ENCODE results near the gene NUDT16L1.
"Not testable (repeated sequence)": the region's sequence is repeated elsewhere in the genome, so short reads cannot be mapped to it uniquely, and the experiment has no call there.

NUDT16L1 gene

DNA sequence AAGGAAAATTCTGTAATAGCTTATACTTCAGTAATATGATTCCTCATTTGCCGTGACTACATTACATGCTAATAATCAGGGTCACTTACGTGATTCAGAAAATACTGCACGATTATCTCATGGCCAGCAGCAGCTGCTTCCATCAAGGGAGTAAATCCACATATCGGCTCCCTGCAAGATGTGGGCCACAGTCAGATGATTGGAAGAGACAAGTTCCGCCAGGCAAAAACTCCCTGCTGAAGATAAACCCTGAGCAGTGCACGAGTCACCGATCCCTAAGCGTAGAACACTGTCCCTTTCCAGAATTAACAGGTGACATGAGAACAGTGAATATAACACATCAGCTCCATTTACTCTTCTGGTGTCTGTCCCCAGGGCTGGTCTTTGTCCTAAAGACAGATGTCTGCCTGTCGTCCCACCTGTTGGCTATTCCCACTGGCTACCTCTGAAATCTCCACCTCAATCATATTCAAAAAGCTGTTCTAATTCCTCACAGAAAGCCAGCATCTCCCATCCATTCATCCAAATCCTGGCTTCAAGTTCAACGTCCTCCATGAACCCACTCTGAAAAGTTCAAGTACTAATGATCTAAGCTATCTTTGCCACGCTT, 31.4 kb downstream of the NUDT16L1 start:
- DNase-seq, result no peak

DNA sequence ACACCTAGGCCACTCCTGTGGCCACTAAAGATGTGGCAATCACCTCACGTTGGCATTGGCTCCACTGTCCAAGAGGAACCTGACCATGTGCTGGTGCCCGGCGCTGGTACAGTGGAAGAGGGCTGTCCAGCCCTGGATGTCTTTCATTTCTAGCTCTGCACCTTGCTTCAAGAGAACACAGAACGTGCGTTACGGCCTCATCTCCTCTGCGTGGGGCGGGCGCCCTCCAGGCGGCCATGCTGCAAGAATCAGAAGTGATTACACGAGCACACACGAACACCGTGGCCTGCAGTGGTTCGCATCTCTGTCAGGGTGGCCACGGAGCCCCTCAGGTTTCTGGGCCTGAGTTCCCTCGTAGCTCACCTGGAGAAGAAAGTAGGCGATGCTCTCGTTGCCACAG, 33.3 kb downstream of the NUDT16L1 start:
- DNase-seq, result no peak

DNA sequence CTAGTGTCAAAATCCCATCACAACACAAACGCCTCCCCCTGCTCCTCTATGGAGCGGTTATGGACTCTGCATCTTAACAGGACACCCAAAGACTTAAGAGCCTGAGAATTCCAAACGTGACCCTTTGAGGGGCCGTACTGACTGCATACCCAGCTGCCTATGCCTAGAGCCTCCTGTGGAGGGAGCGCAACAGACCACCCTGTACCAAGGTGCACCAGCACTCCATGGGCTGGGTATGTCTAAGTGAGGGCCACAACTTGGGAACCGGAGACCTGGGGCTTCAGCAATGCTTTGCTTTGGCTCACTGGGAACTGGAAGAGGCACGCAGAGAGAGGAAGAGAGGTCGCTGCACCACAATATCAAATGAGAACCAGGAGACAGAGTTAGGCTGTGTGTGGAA, 35.3 kb downstream of the NUDT16L1 start:
- DNase-seq, result no peak

DNA sequence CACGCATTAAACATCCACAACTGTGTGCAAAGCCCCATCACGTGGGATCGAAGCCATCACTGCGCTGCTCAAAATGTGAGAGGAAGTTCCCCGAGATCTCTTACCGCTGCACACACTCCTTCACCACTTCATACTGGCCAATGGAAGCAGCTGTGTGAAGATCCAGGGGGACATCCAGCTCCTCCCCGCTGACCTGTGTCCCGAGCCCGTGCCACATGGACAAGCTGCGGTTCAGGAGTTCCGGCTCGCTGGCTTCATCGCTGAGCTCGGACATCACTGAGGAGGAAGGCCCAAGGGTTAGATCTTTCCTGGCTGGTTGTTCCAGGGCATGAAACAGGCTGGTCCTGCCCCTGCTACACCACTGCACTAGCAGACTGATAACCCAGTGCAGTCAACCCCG, 36.5 kb downstream of the NUDT16L1 start:
- no peak for DNase-seq

DNA sequence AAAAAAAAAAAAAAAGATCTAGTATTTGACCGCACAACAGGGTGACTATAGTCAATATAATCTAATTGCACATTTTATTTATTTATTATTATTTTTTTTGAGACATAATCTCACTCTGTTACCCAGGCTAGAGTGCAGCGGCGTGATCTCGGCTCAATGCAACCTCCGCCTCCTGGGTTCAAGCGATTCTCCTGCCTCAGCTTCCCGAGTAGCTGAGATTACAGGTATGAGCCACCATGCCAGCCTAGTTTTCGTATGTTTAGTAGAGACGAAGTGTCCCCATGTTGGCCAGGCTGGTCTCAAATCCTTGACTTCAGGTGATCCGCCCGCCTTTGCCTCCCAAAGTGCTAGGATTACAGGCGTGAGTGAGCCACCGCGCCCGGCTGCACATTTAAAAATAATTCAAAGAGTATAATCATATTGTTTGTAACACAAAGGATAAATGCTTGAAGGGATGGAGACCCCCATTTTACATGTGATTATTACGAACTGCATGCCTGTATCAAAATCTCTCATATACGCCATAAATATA, 39.9 kb downstream of the NUDT16L1 start:
- no peak for DNase-seq

DNA sequence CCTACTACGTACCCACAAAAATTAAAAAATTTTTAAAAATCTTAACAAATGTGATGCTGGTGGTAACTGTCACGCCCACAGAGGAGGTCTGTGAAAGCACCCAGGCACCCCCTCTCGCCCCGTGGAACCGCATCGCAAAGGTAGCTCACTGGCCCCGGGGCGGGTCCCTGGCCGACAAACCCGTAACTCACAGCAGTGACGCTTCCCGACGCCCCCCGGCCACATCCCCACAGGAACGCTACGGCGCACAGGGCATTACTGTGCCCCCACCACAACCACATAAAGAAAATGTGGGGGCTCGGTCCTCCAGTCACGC, 40.3 kb downstream of the NUDT16L1 start:
- no peak for DNase-seq

DNA sequence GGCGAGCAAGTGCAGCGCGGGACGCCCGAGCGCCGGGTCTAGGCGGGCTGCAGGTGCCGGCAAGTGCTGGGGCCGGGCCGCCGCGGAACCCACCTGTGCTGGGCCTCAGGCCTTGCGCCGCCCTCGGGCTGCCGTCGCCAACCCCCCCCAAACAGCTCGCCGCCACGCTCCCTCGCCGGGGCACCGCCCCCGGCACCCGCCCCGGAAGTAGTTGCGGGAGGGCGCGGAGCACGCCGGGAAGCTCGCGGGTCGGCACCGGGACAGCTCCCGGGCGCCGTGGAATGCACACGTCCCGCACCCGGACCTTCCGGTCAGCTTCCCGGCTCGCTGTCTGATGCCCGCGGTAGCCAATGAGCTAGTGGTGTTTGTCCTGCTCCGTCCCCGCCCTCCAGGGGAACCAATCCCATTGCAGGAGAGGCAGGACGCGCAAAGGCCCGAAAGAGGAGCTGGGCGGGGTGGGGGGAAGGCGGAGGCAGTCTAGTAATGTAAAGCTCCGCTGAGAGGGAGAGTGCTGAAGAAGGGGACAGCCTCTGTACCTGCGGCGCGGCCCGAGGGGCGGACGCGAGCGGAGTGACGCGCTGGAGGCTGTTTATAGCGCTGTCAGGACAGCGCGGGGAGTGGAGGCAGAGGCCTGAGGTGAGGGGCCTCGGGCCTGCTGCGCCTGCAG, 40.8 kb downstream of the NUDT16L1 start, which contains the start of the genes ANKS3 and DNAAF8:
TSS of gene ANKS3 (minus strand) at position 209 of the 667 bp plus-strand sequence. CDS start 4,122 bp downstream, outside the sequence.
TSS of gene DNAAF8 (plus strand) at position 475 of the 667 bp plus-strand sequence. CDS start 1,978 bp downstream, outside the sequence.
- peak; percentile 98 for DNase-seq

DNA sequence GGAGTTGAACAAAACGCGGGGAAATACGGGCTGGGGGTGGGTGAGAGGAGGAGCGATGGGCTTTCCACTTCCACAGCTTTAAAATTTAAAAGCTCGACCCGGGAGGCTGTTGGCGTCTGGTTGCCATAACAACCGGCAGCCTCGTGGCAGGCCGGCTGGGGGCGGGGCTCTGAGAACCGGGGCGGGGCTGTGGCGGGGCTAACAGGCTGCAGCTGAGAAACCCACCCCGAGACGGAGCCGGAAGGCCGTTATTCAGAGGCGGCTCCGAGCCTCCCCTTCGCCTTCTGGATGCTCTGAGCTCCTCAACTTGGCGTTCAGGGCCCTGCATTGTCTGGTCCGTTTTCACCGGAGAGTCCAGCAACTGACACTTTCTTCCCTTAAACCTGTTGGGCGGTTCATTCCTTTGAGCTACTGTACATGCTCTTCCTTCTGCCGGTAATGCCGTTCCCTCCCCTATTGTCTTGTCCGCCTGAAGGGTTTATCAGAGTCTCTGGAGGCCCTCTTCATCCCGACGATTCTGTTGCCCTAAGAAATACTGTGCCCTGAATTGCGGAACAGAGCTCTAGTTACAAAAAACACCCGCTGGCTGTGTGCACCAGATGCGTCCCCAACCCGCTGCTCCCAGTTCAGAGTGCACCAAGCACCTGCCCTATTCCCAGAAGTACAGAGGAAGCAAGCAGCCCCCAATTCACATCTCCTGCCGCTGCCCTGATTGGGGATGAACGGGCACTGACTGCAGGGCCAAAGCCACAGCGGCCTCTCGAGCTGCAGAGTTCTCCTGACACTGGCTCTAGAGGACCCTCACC, 41.6 kb downstream of the NUDT16L1 start:
- peak; percentile 91 for DNase-seq

DNA sequence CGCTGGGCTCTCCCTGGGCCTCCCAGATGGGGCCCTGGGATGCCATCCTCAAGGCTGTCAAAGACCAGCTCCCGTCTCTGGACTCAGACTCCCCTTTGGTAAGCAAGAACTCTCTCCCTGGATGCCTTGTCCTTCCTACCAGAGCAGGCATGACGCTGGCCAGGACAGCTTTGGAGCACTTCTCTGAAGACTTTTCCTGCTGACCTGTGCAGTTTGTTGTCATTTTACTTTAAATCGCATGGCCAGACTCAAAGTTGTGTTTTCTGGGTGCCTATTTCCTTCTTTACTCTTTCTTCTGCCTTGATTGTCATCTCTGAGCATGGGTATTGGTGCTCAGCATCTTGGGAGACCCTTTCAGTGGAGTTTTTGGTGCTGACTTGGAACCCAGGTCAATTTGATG, 43.2 kb downstream of the NUDT16L1 start:
- DNase-seq, result no peak

DNA sequence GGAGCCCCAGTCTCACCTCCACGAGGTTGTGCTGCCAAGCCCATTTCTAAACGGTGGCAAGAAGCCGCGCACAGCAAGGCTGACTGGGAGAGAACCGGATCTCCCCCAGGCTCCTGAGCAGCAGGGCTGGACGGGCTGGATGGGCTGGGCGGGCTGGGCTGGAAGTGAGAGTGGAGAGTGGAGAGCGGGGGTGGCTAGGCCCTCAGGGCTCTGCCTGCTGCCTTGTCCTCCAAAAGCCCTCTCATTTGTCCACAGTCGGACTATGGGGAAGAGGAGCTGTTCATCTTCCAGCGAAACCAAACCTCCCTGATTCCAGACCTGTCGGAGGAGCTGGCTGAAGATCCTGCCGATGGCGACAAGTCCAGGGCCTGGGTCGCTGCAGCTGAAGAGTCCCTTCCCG, 44.2 kb downstream of the NUDT16L1 start:
- DNase-seq, result no peak

DNA sequence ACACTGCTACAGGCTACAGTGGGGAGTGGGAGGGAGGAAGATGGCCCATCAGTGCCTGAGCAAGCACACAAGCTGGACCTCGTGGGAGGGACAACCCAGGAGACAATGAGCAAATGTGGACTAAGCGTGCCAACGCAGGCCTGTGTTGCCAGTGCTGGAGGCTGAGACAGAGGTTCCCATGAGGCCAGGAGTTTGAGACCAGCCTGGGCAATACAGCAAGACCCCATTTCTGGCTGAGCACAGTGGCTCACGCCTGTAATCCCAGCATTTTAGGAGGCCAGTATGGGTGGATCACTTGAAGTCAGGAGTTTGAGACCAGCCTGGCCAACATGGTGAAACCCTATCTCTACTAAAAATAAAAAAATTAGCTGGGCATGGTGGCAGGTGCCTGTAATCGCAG, 45.0 kb downstream of the NUDT16L1 start:
- DNase-seq, result not testable (repeated sequence)

DNA sequence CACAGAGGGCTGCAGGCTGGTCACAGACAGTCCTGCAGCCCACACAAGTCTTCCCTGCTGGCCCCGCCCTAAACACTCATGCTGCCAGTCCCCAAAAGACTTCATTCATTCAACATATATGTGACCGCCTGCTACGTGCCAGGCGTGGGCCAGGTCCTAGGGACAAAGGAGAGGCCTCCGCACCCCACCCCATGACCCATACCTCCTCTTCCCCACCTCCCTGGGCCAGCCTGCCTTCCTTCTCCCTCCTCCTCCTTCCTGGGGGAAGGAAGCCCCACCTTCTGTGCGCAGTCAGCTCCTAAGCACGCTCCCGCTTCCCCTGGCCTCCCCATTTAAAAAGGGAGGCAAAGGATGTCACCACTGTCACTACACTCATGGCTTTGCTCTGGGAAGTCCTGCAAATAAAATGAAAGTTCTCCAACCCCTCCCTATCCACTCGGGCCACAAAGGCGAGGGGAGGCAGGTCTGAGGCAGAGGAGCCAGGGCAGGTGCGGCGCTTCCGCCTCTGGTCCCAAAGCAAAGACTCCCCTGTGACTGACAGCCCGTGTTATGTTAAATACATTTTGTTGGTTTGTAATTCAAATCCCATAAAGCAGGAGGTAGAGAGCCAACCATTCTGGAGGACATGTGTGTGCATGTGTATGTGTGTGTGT, 50.0 kb downstream of the NUDT16L1 start:
- DNase-seq, result no peak

DNA sequence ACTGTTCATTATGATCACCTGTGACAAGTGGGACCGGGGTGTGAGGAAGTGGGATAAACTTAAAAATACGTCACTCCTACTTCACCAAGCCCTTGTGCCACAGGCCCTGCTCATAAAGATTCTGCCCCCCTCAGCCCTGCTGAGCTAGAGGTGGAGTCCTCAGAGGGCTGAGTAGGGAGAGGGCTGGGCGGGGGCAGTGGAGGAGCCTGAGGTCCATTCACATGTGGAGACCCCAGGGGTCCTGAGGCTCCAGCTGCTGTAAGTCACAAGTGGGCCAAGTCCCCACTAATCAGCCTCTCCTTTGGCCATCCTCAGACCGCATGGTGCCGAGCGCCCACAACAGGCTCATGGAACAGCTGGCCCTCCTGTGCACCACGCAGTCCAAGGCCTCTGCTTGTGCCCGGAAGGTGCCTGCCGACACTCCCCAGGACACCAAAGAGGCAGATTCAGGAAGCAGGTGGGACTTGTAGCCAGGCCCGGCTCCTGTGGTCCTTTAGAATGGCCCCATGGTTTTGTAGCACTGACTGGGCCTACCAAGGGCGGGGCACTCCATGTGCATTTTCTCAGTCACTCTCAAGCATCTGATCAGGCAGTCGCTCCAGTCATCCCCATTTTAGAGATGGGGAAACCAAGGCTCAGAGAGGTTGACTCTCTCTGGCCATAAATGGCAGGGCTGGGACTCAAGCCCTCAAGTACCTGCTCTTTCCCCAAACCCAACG, 51.4 kb downstream of the NUDT16L1 start:
- no peak for DNase-seq

DNA sequence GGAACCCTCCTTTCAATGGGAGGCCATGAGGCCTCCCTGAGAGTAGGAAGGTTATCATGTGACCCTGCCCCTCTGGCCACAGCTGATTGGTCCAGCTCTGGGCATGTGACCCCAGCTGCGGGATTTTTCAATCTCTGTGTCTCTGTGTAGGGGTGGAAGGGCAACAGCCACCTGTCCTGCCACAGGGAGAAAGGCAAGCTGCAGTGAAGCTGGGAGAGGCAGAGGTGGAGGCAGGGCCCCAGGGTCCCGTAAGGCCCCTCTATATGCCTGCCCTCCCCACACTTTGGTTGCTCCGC, 51.9 kb downstream of the NUDT16L1 start:
- no peak for DNase-seq

All from suppressor macrophage treated with lipopolysaccharide for 4 hours (primary cell).